Ramos (cell line): ENCODE data around the gene THAP7.

Experiments used
- in situ Hi-C: fragments of 300-500 bp; cut with MboI; formaldehyde crosslinking; loops from one replicate; pipeline ENCODE4 v1.14.3; 2022; ENCODE audit warnings: low sequenced_read_pairs; ENCODE audit not compliant: unreplicated experiment

Gene THAP7

GRCh38 chr22:20966883-20967696 lies 34.8 kb downstream of the THAP7 start, which contains the start of gene AIFM3:
Gene AIFM3 (plus strand): TSS chr22:20967255. CDS start chr22:20967945, 690 bp downstream.
- in situ Hi-C loops, result no loop called here

GRCh38 chr22:20965888-20966855 lies 35.7 kb downstream of the THAP7 start:
- in situ Hi-C loops, result no loop called here

- in situ Hi-C loops, result no loop called here
These were observed 36.6 kb downstream of the THAP7 start for GRCh38 chr22:20965104-20965887.

- in situ Hi-C loops, result no loop called here
These were observed 37.2 kb downstream of the THAP7 start for GRCh38 chr22:20964799-20965103.

- in situ Hi-C loops, result no loop called here
These were observed 37.7 kb downstream of the THAP7 start for GRCh38 chr22:20964090-20964798.

- in situ Hi-C loops, result no loop called here
These were observed 38.5 kb downstream of the THAP7 start for GRCh38 chr22:20963201-20964052.

GRCh38 chr22:20962491-20962945 lies 39.4 kb downstream of the THAP7 start:
- in situ Hi-C loops, result no loop called here

GRCh38 chr22:20960609-20961008 lies 41.3 kb downstream of the THAP7 start:
- in situ Hi-C loops, result no loop called here

- in situ Hi-C loops, result no loop called here
These were observed 42.1 kb downstream of the THAP7 start for GRCh38 chr22:20959578-20960461.

- in situ Hi-C loops, result no loop called here
These were observed 44.1 kb downstream of the THAP7 start for GRCh38 chr22:20957683-20958431.

GRCh38 chr22:20957102-20957682 lies 44.7 kb downstream of the THAP7 start:
- in situ Hi-C loops, result no loop called here

- in situ Hi-C loops, result no loop called here
These were observed 45.4 kb downstream of the THAP7 start for GRCh38 chr22:20956258-20957101.

GRCh38 chr22:20955548-20955947 lies 46.4 kb downstream of the THAP7 start:
- in situ Hi-C loops, result no loop called here

GRCh38 chr22:20953668-20954500 lies 48.0 kb downstream of the THAP7 start:
- in situ Hi-C loops, result no loop called here

- in situ Hi-C loops, result no loop called here
These were observed 48.6 kb downstream of the THAP7 start for GRCh38 chr22:20953342-20953608.
